GM12891 (cell line): ENCODE data around the gene ADCY5.

Source experiments
- DNase-seq: peaks from one replicate; pipeline ENCODE4 v3.0.0; 2011; ENCODE audit warnings: low spot score; ENCODE audit not compliant: insufficient read length
- FAIRE-seq: peaks from 2 replicates; lab custom pipeline; 2011; peaks lifted over from hg19 to GRCh38; lab: Jason Lieb, UNC
- PAX5 ChIP-seq: IDR thresholded peaks from 2 replicates; pipeline ENCODE4 v1.6.1; 2011; ENCODE audit warnings: low read length, moderate library complexity, mild to moderate bottlenecking; ENCODE audit not compliant: insufficient read depth, severe bottlenecking
- POLR2A ChIP-seq: IDR thresholded peaks from 2 replicates; pipeline ENCODE4 v1.6.1; 2011; ENCODE audit warnings: low read depth, low read length, control low read depth
- POLR2AphosphoS5 ChIP-seq: IDR thresholded peaks from 2 replicates; pipeline ENCODE4 v1.6.1; 2011; ENCODE audit warnings: low read depth, low read length, control low read depth
- POU2F2 ChIP-seq: IDR thresholded peaks from 2 replicates; pipeline ENCODE4 v1.6.1; 2011; ENCODE audit warnings: low read depth, mild to moderate bottlenecking, control low read depth, low read length, moderate library complexity
- SPI1 ChIP-seq: IDR thresholded peaks from 2 replicates; pipeline ENCODE4 v1.6.1; 2011; ENCODE audit warnings: low read depth, low read length, control low read depth
- TAF1 ChIP-seq: IDR thresholded peaks from 2 replicates; pipeline ENCODE4 v1.6.1; 2011; ENCODE audit warnings: low read depth, low read length, control low read depth

Gene ADCY5

DNA sequence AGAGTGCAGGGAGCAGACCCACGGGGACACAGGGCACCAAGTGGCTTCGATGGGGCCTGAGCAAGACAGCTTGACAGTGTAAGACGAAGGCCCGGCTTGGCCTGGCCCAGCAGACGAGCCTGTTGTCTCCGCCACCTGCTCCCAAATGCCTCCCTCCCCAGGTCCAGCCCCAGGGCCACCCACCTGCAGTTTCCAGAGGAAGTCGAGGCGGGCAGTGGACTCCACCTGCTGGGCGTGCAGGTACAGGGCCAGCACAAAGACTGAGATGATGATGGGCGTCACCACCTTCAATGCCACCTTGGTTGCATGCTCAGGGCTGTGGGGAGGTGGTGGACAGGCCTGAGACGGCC is 153.0 kb downstream of the ADCY5 start:
- no peak for FAIRE-seq
- TF ChIP-seq SPI1 (no peak), POU2F2 (no peak), POLR2A (no peak), PAX5 (no peak), TAF1 (no peak), POLR2AphosphoS5 (no peak)
- no peak for DNase-seq

DNA sequence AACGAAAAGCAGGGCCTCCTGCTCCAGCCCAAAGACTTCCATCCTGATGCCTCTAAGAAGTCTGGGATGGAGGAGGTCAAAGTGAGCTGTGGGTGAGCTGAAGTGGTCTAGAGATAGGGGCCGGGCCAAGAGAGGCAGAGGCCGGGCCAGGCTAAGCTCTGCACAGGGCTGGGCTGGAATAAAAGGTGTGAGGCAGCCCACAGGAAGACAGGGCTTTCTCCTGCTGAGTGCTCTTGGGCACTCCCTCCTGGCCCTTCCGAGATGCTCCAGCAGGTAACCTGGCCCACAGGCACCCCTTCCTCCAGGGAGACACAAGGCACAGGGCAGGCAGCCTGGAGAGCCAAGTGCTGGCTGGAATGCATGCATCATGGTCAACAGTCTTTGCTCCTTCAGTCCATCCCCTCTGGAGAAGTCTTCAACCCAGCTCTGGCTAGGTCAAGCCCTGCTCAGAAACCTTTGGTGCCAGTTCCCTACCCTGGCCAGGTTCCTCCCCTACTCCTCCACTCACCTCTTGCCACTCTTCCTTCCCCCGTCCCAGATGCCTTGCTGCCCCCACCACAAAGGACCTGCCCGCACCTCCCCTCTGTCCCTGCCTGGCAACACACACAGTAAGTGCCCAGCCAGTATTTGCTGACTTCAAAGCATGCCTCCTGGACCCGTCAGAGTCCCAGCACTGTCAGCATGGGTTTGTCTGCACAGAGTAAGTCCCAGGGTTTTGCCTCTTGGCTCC is 153.6 kb downstream of the ADCY5 start:
- no peak for TF ChIP-seq TAF1
- TF ChIP-seq POU2F2: no peak
- TF ChIP-seq POLR2A: no peak
- TF ChIP-seq POLR2AphosphoS5: no peak
- no peak for TF ChIP-seq SPI1
- TF ChIP-seq PAX5: no peak
- DNase-seq (no peak), FAIRE-seq (no peak)

- DNase-seq (no peak), FAIRE-seq (no peak)
- no peak for TF ChIP-seq POLR2AphosphoS5
- no peak for TF ChIP-seq PAX5
- no peak for TF ChIP-seq POLR2A
- no peak for TF ChIP-seq SPI1
- no peak for TF ChIP-seq POU2F2
- TF ChIP-seq TAF1: no peak
Observed at GRCh38 chr3:123294296-123294938, 154.5 kb downstream of the ADCY5 start.

DNA sequence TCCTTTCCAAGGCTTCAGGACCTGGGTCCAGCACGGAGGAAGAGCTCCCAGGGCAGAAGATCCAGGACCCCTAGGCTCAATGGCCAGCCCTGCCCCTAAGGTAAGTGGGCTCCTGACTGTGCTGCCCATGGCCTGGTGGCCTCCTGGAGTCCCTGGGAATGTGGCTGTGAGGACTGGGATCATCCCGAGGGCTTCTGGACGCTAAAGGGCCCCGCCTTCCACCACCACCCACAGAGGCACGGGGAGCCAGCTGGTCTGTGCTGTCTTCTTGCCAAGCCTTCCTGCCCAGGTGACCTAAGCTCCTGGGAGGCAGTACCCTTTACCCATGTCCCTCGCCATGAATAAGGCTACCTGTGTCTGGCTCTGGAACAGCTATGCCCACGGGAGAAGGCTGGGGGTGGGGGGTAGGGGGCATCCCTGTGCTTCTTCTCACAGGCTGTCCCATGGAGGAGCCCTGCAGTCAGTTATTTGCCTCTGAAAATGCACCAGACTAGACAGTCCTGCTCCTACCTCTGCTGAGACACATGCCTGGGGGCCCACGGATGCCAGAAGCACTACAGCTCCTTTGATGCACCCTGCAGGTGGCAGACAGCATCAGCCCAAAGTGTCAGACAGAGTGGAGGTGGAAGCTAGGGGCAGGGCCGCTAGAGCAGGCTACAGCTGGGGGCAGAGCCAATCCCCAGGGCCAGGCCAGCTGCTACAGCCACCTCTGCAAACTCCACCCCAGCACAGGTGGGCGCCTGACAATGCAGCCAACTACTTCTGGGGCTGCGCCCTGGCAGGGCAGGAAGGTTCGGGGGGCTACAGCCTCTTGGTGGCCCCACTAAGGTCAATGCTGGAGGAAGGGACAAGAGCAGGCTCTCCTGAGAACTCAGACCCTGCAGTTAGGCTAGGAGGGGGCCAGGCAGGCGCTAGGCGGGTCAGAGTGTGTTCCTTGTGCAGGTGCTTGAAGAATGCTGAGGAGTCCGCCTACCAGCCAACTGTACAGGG is 156.3 kb downstream of the ADCY5 start:
- DNase-seq: no peak
- no peak for FAIRE-seq
- no peak for TF ChIP-seq SPI1
- TF ChIP-seq TAF1: no peak
- no peak for TF ChIP-seq POLR2AphosphoS5
- no peak for TF ChIP-seq PAX5
- TF ChIP-seq POU2F2: no peak
- no peak for TF ChIP-seq POLR2A

- no peak for FAIRE-seq
- DNase-seq: no peak
- TF ChIP-seq POU2F2 (no peak), SPI1 (no peak)
Observed at GRCh38 chr3:123291404-123291803, 157.5 kb downstream of the ADCY5 start.

DNA sequence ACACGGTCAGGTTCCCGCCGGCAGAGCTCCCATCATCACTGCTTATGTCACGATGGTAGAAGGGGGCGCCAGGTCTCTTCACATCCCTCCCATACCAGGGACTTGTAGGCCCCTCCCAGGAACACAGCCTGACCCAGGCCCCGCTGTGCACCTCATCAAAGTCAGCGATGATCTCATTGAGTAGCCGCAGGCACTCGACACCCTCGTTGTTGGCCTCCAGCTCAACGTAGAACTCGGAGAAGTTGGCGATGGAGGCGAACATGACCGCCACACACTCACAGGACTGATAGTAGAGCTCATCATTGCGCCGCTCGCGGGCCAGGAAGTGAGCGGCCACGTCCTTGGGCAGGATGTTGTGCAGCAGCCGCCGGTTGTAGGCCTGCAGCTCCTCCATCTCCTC is 157.9 kb downstream of the ADCY5 start:
- no peak for TF ChIP-seq TAF1
- TF ChIP-seq POLR2A: no peak
- TF ChIP-seq POU2F2: no peak
- TF ChIP-seq PAX5: no peak
- TF ChIP-seq POLR2AphosphoS5: no peak
- no peak for TF ChIP-seq SPI1
- DNase-seq: no peak
- FAIRE-seq: no peak

GRCh38 chr3:123290107-123290930 is 158.6 kb downstream of the ADCY5 start:
- no peak for FAIRE-seq
- DNase-seq: no peak
- no peak for TF ChIP-seq PAX5
- no peak for TF ChIP-seq POLR2AphosphoS5
- TF ChIP-seq POLR2A: no peak
- no peak for TF ChIP-seq POU2F2
- no peak for TF ChIP-seq SPI1
- no peak for TF ChIP-seq TAF1

DNA sequence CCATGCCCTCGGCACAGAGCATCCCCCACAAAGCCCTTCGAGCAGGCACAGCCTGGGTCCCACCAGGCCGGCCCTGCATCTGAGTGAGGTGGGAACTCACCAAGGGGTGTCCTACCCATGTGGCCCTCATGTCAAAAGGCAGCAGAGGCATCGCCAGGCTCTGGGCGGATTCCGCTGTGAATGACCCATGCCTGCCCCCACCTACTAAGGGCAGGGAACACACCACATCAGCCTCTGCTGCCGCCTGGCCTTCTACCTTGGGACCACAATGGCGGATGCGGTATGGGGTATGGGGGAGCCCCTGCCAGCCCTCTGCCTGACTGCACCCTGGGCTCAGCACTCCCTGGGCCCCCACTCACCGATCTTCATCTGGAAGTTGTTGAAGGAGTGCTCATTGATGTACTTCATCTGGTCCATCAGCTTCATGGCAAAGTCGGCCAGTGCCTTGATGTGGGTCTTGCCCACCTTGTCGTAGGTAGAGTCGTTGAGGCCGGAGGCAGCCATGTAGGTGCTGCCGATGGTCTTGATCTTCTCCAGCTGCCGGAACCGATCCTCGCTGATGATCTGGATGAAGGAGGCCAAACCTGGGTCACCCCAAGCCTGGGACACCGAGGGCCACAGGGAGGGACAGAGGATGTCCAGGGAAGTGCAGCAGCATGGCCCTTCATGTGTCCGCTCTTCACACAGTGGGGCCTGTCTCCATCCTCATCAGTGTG is 159.3 kb downstream of the ADCY5 start:
- FAIRE-seq (no peak), DNase-seq (no peak)
- TF ChIP-seq SPI1 (no peak), POLR2AphosphoS5 (no peak), POU2F2 (no peak), TAF1 (no peak), PAX5 (no peak), POLR2A (no peak)

GRCh38 chr3:123287962-123288302 is 161.0 kb downstream of the ADCY5 start:
- TF ChIP-seq TAF1 (no peak), POU2F2 (no peak), POLR2AphosphoS5 (no peak), SPI1 (no peak), POLR2A (no peak), PAX5 (no peak)
- FAIRE-seq (no peak), DNase-seq (no peak)
